ENCODE results near the gene ADGRG6. TPM values are rescaled to one million over a fixed set of nuclear protein-coding genes. Genes with fewer than 3 reads are reported as not detected.

ADGRG6 gene
- total and polyA plus RNA-seq, 2 of the 8 experiments (the other 6 are each of a cell fraction or from before 2014, with no cell fraction given) = 1.1 to 6.2 TPM

DNA sequence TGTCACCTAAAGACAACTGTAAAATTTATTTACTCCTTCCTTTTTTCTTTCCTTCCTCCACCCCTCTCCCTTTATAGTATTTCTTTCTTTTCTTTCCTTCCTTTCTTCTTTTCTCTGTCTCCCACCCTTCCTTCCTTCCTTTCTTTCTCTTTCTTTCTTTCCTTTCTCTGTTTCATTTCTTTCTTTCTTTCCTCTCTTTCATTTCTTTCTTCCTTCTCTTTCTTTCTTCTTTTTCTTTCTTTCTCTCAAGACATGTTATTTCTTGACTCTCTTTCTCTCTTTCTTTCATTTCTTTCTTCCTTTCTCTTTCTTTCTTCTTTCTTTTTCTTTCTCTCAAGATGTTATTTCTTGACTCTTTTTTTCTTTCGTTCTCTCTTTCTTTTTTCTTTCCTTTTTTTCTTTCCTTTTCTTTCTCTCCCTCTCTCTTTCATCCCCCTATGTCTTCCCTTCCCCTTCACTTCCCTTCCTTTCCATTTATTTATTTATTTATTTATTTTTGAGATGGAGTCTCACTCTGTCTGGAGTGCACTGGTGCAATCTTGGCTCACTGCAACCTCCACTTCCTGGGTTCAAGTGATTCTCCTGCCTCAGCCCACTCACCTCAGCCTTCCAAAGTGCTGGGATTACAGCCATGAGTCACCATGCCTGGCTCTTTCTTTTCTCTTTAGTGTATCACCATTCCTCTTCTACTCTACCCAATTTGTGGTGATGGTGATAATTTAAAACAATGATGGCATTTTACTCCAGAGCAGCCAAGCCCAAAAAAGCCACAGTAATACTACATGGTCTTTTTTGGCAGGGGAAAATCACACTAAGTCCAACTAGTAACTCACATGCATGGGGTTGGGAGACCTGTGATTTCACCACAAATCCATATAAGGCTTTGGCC lies 188.2 kb downstream of the ADGRG6 start:
- Histone ChIP-seq H2BK20ac (ENCODE audit: low read length) (no peak overlapping the region), H3K4me2 (ENCODE audit: insufficient read depth in 1 of 2, low read depth in 2 of 2, low read length in 2 of 2) (no peak overlapping the region), H3K4me3 (ENCODE audit: extremely low read depth in 1 of 4, insufficient read depth in 2 of 4, low read depth in 3 of 4, low read length in 4 of 4) (no peak overlapping the region), H2BK12ac (ENCODE audit: low read depth, low read length) (no peak overlapping the region), H2AFZ (ENCODE audit: low read length) (no peak overlapping the region), H3K27ac (ENCODE audit: low read depth, low read length) (no peak overlapping the region), H4K5ac (ENCODE audit: insufficient read length, low read depth, low read length) (no peak overlapping the region), H3K56ac (replicated peaks; ENCODE audit: insufficient read length, low read depth, low read length) (no peak overlapping the region), H3K79me1 (ENCODE audit: low read depth, low read length) (no peaks in the 10 kb centered on the region), H2BK5ac (ENCODE audit: low read depth, low read length) (no peak overlapping the region), H3K79me2 (ENCODE audit: control insufficient read depth in 1 of 2, insufficient read depth in 2 of 2, low read length in 2 of 2) (no peaks in the 10 kb centered on the region), H3K27me3 (replicated peaks in 1 of 4; ENCODE audit: control insufficient read depth in 3 of 4, extremely low read depth in 1 of 4, insufficient read depth in 3 of 4, low read length in 3 of 4) (no peaks in the 10 kb centered on the region), H3K4me1 (replicated peaks in 1 of 4; ENCODE audit: control insufficient read depth in 3 of 4, insufficient read depth in 4 of 4, low read length in 3 of 4) (no peaks in the 10 kb centered on the region), H3K36me3 (ENCODE audit: control insufficient read depth in 2 of 4, insufficient read depth in 4 of 4, low read length in 3 of 4) (no peaks in the 10 kb centered on the region), H2BK15ac (ENCODE audit: low read length) (no peak overlapping the region), H4K8ac (ENCODE audit: extremely low read depth, insufficient read depth, low read length) (no peak overlapping the region), H3K18ac (ENCODE audit: extremely low read depth, low read length) (no peak overlapping the region), H3K23me2 (ENCODE audit: low read depth, low read length) (no peaks in the 10 kb centered on the region), H3K9me3 (ENCODE audit: insufficient read depth in 2 of 2, low read depth in 1 of 2, low read length in 1 of 2) (no peaks in the 10 kb centered on the region), H3K14ac (ENCODE audit: insufficient read length) (no peak overlapping the region), H4K91ac (replicated peaks; ENCODE audit: insufficient read length, low read length) (no peak overlapping the region), H2BK120ac (replicated peaks; ENCODE audit: low read depth, low read length) (no peak overlapping the region), H2AK5ac (ENCODE audit: low read depth, low read length) (no peak overlapping the region), H3K23ac (ENCODE audit: insufficient read length) (no peak overlapping the region), H3K4ac (replicated peaks; ENCODE audit: insufficient read length, low read depth, low read length) (no peak overlapping the region), H3K9ac (replicated peaks in 1 of 4; ENCODE audit: extremely low read depth in 1 of 4, low read depth in 3 of 4, low read length in 3 of 4) (no peak overlapping the region), H4K20me1 (replicated peaks in 1 of 2; ENCODE audit: control insufficient read depth in 1 of 2, insufficient read depth in 2 of 2, low read length in 2 of 2) (no peaks in the 10 kb centered on the region)
- ChIA-PET CTCF (ENCODE audit: partially characterized antibody) (interaction anchor here (1.0 to 1.8 kb wide), 4 partner anchors 9 to 16 kb away, joined by 3 to 4 read pairs (median 4); no protein-coding TSS in a partner anchor), POLR2A (ENCODE audit: partially characterized antibody) (no interaction called here)
- 50 to 94% methylated on average over 1 of the region's 1 CpG for WGBS, 2 experiments (ENCODE audit: extremely low coverage in 1 of 2, insufficient coverage in 1 of 2, insufficient read length in 1 of 2, insufficient replicate concordance in 2 of 2, low coverage in 1 of 2, low lambda C conversion rate in 2 of 2, missing lambda C conversion rate in 1 of 2)
- FAIRE-seq (no peak), DNase-seq (ENCODE audit: low read depth in 1 of 2, low spot score in 2 of 2) (no peak)
- TF ChIP-seq EP300 (IDR thresholded peaks at IDR 0.05; ENCODE audit: borderline replicate concordance in 1 of 2, low read depth in 2 of 2, low read length in 2 of 2) = no peak

Data from H1 (cell line).